ENCODE measurements around the gene UGP2.
A peak's percentile ranks its signal among the peaks of the same experiment; 100 is the strongest.
"Not testable (repeated sequence)": the region's sequence is repeated elsewhere in the genome, so short reads cannot be mapped to it uniquely, and the experiment has no call there.

The UGP2 gene

GRCh38 chr2:63840081-63840784, 1.5 kb upstream of the UGP2 start:
- ATAC-seq (peak; percentile 19), DNase-seq (peak; percentile 13)

GRCh38 chr2:63840785-63841253, 877 bp upstream of the UGP2 start:
- peak; percentile 95 for ATAC-seq
- peak; percentile 98 for DNase-seq

GRCh38 chr2:63842149-63843061, 709 bp downstream of the UGP2 start:
- DNase-seq: peak; percentile 15
- ATAC-seq: no peak

GRCh38 chr2:63843093-63843492, 1.4 kb downstream of the UGP2 start:
- ATAC-seq (no peak), DNase-seq (no peak)

- ATAC-seq: no peak
- no peak for DNase-seq
These were observed 2.1 kb downstream of the UGP2 start for GRCh38 chr2:63843791-63844190.

GRCh38 chr2:63844616-63845015, 2.9 kb downstream of the UGP2 start:
- ATAC-seq: no peak
- DNase-seq: no peak

GRCh38 chr2:63845866-63846265, 4.2 kb downstream of the UGP2 start:
- DNase-seq: no peak

GRCh38 chr2:63846487-63846886, 4.8 kb downstream of the UGP2 start:
- DNase-seq (no peak), ATAC-seq (no peak)

More at GRCh38 chr2:63845866-63846265, 4.2 kb downstream of the UGP2 start:
- no peak for ATAC-seq

GRCh38 chr2:63847571-63847970, 5.9 kb downstream of the UGP2 start:
- not testable (repeated sequence) for ATAC-seq, DNase-seq

- ATAC-seq: no peak
- no peak for DNase-seq
These were observed 7.9 kb downstream of the UGP2 start for GRCh38 chr2:63849381-63850203.

- no peak for ATAC-seq
These were observed 8.5 kb downstream of the UGP2 start for GRCh38 chr2:63850204-63850571.

GRCh38 chr2:63850649-63851048, 9.0 kb downstream of the UGP2 start:
- DNase-seq (no peak), ATAC-seq (peak; percentile 68)

More at GRCh38 chr2:63850204-63850571, 8.5 kb downstream of the UGP2 start:
- DNase-seq: no peak

GRCh38 chr2:63851691-63852311, 10.1 kb downstream of the UGP2 start:
- ATAC-seq: no peak
- no peak for DNase-seq

GRCh38 chr2:63853527-63854310, 12.0 kb downstream of the UGP2 start:
- ATAC-seq: no peak
- DNase-seq: no peak

GRCh38 chr2:63855418-63856302, 14.0 kb downstream of the UGP2 start:
- no peak for ATAC-seq

GRCh38 chr2:63856303-63856603, 14.6 kb downstream of the UGP2 start:
- ATAC-seq: peak; percentile 66
- DNase-seq: no peak

More at GRCh38 chr2:63855418-63856302, 14.0 kb downstream of the UGP2 start:
- DNase-seq: no peak

GRCh38 chr2:63858291-63858690, 16.6 kb downstream of the UGP2 start:
- ATAC-seq: no peak

GRCh38 chr2:63861220-63861822, 19.6 kb downstream of the UGP2 start:
- ATAC-seq: peak; percentile 50
- peak; percentile 55 for DNase-seq

More at GRCh38 chr2:63858291-63858690, 16.6 kb downstream of the UGP2 start:
- no peak for DNase-seq

- ATAC-seq: peak; percentile 89
These were observed 21.1 kb downstream of the UGP2 start for GRCh38 chr2:63862806-63863205.

GRCh38 chr2:63863707-63864106, 22.0 kb downstream of the UGP2 start:
- DNase-seq (no peak), ATAC-seq (no peak)

More at GRCh38 chr2:63862806-63863205, 21.1 kb downstream of the UGP2 start:
- DNase-seq: no peak

Data from stimulated activated naive CD8-positive, alpha-beta T cell treated with anti-CD3 and anti-CD28 coated beads, Interleukin-15, Interleukin-2, amounts not matched to agents 100 U/mL and 50 U/mL, for 24 hours (primary cell).